HEK293 (cell line): ENCODE data around the gene SUPT3H.

Experiments used
- SCRT1 ChIP-seq: fragments of 450-650 bp; formaldehyde crosslinking; IDR thresholded peaks from 2 replicates; pipeline ENCODE4 v1.5.1; 2016; ENCODE audit warnings: missing biosample characterization, missing genetic modification characterization, borderline replicate concordance
- ZFHX2 ChIP-seq: fragments of 450-650 bp; formaldehyde crosslinking; conservative IDR thresholded peaks from 2 replicates; pipeline ENCODE4 v1.5.1; 2016; ENCODE audit warnings: missing biosample characterization, missing genetic modification characterization
- ZNF114 ChIP-seq: fragments of 450-650 bp; formaldehyde crosslinking; IDR thresholded peaks from 2 replicates; pipeline ENCODE4 v1.5.0; 2017; ENCODE audit warnings: missing biosample characterization, missing genetic modification characterization
- ZNF155 ChIP-seq: fragments of 450-650 bp; formaldehyde crosslinking; IDR thresholded peaks from 2 replicates; pipeline ENCODE4 v1.5.1; 2016; ENCODE audit warnings: missing biosample characterization, missing genetic modification characterization
- ZNF248 ChIP-seq: fragments of 450-650 bp; formaldehyde crosslinking; IDR thresholded peaks from 2 replicates; pipeline ENCODE4 v1.5.1; 2017; ENCODE audit warnings: missing biosample characterization, missing genetic modification characterization
- ZNF302 ChIP-seq: fragments of 450-650 bp; formaldehyde crosslinking; IDR thresholded peaks from 2 replicates; pipeline ENCODE4 v1.5.1; 2016; ENCODE audit warnings: missing biosample characterization, missing genetic modification characterization, low read depth
- ZNF391 ChIP-seq: fragments of 450-650 bp; formaldehyde crosslinking; IDR thresholded peaks from 2 replicates; pipeline ENCODE4 v1.5.1; 2016; ENCODE audit warnings: low read depth, missing biosample characterization, missing genetic modification characterization, borderline replicate concordance
- ZNF660 ChIP-seq: fragments of 450-650 bp; IDR thresholded peaks from 2 replicates; pipeline ENCODE4 v1.5.1; 2018; ENCODE audit warnings: missing biosample characterization, mild to moderate bottlenecking, missing genetic modification characterization
- ZNF830 ChIP-seq: fragments of 450-650 bp; IDR thresholded peaks from 2 replicates; pipeline ENCODE4 v1.5.0; 2018; ENCODE audit warnings: missing biosample characterization, missing genetic modification characterization, low read depth, mild to moderate bottlenecking, moderate library complexity
- TF ChIP-seq, protein P1 (sequence below): fragments of 450-650 bp; formaldehyde crosslinking; IDR thresholded peaks from 2 replicates; pipeline ENCODE4 v1.5.1; 2016; ENCODE audit warnings: missing biosample characterization, missing genetic modification characterization
- TF ChIP-seq, protein P2 (sequence below): fragments of 450-650 bp; formaldehyde crosslinking; IDR thresholded peaks from 2 replicates; pipeline ENCODE4 v1.5.1; 2016; ENCODE audit warnings: missing biosample characterization, missing genetic modification characterization
- TF ChIP-seq, protein P3 (sequence below): fragments of 450-650 bp; formaldehyde crosslinking; IDR thresholded peaks from 2 replicates; pipeline ENCODE4 v1.5.1; 2016; ENCODE audit warnings: missing biosample characterization, missing genetic modification characterization
- TF ChIP-seq, protein P4 (sequence below): fragments of 450-650 bp; formaldehyde crosslinking; IDR thresholded peaks from 2 replicates; pipeline ENCODE4 v1.5.1; 2016; ENCODE audit warnings: missing biosample characterization, missing genetic modification characterization
- TF ChIP-seq, protein P5 (sequence below): fragments of 450-650 bp; formaldehyde crosslinking; IDR thresholded peaks from 2 replicates; pipeline ENCODE4 v1.5.1; 2016; ENCODE audit warnings: missing biosample characterization, missing genetic modification characterization
- TF ChIP-seq, protein P6 (sequence below): fragments of 450-650 bp; formaldehyde crosslinking; IDR thresholded peaks from 2 replicates; pipeline ENCODE4 v1.5.1; 2016; ENCODE audit warnings: missing biosample characterization, missing genetic modification characterization
- TF ChIP-seq, protein P7 (sequence below): fragments of 450-650 bp; IDR thresholded peaks from 2 replicates; pipeline ENCODE4 v1.5.1; 2018; ENCODE audit warnings: missing biosample characterization, missing genetic modification characterization
- TF ChIP-seq, protein P8 (sequence below): fragments of 450-650 bp; formaldehyde crosslinking; IDR thresholded peaks from 2 replicates; pipeline ENCODE4; 2016; ENCODE audit warnings: missing biosample characterization, missing genetic modification characterization
- TF ChIP-seq, protein P9 (sequence below): fragments of 450-650 bp; formaldehyde crosslinking; IDR thresholded peaks from 2 replicates; pipeline ENCODE4 v1.5.1; 2017; ENCODE audit warnings: missing biosample characterization, missing genetic modification characterization
- TF ChIP-seq, protein P10 (sequence below): fragments of 450-650 bp; formaldehyde crosslinking; IDR thresholded peaks from 2 replicates; pipeline ENCODE4 v1.5.1; 2017; ENCODE audit warnings: missing biosample characterization, missing genetic modification characterization
- TF ChIP-seq, protein P11 (sequence below): fragments of 450-650 bp; formaldehyde crosslinking; IDR thresholded peaks from 2 replicates; pipeline ENCODE4 v1.5.1; 2016; ENCODE audit warnings: missing biosample characterization, missing genetic modification characterization

SUPT3H gene

DNA sequence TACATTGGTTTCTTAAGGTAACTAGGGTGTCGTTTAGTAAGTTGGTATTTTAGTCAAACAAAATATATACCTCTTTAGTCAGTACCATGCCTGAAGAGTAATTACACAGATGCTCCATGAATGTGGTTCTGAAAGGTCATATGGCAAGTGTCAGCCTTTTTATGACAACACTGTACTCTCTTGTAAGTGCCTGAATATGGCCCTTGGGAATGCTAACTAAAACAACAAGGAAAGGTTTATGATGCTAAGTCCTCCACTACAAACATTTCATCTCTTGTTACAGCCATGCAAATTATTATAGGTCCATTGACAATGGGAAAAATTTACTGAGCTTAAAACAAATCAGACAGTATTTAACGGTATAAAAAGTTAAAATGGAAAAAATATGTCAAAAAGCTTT lies 39.0 kb upstream of the SUPT3H start (continued):
- TF ChIP-seq, protein P1, sequence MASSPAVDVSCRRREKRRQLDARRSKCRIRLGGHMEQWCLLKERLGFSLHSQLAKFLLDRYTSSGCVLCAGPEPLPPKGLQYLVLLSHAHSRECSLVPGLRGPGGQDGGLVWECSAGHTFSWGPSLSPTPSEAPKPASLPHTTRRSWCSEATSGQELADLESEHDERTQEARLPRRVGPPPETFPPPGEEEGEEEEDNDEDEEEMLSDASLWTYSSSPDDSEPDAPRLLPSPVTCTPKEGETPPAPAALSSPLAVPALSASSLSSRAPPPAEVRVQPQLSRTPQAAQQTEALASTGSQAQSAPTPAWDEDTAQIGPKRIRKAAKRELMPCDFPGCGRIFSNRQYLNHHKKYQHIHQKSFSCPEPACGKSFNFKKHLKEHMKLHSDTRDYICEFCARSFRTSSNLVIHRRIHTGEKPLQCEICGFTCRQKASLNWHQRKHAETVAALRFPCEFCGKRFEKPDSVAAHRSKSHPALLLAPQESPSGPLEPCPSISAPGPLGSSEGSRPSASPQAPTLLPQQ: no peak
- TF ChIP-seq ZNF660 (no peak), ZNF248 (no peak), ZNF155 (tag by site-specific recombination) (no peak), ZNF830 (tag by site-specific recombination) (no peak), ZNF302 (tag by site-specific recombination) (no peak), SCRT1 (tag by site-specific recombination) (no peak), ZNF114 (no peak), ZFHX2 (no peak), ZNF391 (tag by site-specific recombination) (peak; percentile 90; the same call in 1 of the 2 replicates)
- TF ChIP-seq, protein P2, sequence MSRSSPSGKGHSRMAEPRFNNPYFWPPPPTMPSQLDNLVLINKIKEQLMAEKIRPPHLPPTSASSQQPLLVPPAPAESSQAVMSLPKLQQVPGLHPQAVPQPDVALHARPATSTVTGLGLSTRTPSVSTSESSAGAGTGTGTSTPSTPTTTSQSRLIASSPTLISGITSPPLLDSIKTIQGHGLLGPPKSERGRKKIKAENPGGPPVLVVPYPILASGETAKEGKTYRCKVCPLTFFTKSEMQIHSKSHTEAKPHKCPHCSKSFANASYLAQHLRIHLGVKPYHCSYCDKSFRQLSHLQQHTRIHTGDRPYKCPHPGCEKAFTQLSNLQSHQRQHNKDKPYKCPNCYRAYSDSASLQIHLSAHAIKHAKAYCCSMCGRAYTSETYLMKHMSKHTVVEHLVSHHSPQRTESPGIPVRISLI: no peak
- TF ChIP-seq, protein P3, sequence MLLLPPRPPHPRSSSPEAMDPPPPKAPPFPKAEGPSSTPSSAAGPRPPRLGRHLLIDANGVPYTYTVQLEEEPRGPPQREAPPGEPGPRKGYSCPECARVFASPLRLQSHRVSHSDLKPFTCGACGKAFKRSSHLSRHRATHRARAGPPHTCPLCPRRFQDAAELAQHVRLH: peak; percentile 89
- TF ChIP-seq, protein P4, sequence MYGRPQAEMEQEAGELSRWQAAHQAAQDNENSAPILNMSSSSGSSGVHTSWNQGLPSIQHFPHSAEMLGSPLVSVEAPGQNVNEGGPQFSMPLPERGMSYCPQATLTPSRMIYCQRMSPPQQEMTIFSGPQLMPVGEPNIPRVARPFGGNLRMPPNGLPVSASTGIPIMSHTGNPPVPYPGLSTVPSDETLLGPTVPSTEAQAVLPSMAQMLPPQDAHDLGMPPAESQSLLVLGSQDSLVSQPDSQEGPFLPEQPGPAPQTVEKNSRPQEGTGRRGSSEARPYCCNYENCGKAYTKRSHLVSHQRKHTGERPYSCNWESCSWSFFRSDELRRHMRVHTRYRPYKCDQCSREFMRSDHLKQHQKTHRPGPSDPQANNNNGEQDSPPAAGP (tag by site-specific recombination): no peak
- TF ChIP-seq, protein P5, sequence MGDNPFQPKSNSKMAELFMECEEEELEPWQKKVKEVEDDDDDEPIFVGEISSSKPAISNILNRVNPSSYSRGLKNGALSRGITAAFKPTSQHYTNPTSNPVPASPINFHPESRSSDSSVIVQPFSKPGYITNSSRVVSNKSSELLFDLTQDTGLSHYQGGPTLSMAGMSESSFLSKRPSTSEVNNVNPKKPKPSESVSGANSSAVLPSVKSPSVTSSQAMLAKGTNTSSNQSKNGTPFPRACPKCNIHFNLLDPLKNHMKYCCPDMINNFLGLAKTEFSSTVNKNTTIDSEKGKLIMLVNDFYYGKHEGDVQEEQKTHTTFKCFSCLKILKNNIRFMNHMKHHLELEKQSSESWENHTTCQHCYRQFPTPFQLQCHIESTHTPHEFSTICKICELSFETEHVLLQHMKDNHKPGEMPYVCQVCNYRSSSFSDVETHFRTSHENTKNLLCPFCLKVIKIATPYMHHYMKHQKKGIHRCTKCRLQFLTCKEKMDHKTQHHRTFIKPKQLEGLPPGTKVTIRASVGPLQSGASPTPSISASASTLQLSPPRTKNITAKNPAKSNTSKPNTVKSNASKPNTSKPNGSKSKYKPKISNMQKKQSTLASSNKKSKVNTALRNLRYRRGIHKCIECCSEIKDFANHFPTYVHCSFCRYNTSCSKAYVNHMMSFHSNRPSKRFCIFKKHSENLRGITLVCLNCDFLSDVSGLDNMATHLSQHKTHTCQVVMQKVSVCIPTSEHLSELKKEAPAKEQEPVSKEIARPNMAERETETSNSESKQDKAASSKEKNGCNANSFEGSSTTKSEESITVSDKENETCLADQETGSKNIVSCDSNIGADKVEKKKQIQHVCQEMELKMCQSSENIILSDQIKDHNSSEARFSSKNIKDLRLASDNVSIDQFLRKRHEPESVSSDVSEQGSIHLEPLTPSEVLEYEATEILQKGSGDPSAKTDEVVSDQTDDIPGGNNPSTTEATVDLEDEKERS (tag by site-specific recombination): no peak
- TF ChIP-seq, protein P6, sequence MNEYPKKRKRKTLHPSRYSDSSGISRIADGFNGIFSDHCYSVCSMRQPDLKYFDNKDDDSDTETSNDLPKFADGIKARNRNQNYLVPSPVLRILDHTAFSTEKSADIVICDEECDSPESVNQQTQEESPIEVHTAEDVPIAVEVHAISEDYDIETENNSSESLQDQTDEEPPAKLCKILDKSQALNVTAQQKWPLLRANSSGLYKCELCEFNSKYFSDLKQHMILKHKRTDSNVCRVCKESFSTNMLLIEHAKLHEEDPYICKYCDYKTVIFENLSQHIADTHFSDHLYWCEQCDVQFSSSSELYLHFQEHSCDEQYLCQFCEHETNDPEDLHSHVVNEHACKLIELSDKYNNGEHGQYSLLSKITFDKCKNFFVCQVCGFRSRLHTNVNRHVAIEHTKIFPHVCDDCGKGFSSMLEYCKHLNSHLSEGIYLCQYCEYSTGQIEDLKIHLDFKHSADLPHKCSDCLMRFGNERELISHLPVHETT (tag by site-specific recombination): peak; percentile 83; the same call in 1 of the 2 replicates
- TF ChIP-seq, protein P7, sequence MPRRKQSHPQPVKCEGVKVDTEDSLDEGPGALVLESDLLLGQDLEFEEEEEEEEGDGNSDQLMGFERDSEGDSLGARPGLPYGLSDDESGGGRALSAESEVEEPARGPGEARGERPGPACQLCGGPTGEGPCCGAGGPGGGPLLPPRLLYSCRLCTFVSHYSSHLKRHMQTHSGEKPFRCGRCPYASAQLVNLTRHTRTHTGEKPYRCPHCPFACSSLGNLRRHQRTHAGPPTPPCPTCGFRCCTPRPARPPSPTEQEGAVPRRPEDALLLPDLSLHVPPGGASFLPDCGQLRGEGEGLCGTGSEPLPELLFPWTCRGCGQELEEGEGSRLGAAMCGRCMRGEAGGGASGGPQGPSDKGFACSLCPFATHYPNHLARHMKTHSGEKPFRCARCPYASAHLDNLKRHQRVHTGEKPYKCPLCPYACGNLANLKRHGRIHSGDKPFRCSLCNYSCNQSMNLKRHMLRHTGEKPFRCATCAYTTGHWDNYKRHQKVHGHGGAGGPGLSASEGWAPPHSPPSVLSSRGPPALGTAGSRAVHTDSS (tag by site-specific recombination): peak; percentile 51; the same call in 1 of the 2 replicates
- TF ChIP-seq, protein P8, sequence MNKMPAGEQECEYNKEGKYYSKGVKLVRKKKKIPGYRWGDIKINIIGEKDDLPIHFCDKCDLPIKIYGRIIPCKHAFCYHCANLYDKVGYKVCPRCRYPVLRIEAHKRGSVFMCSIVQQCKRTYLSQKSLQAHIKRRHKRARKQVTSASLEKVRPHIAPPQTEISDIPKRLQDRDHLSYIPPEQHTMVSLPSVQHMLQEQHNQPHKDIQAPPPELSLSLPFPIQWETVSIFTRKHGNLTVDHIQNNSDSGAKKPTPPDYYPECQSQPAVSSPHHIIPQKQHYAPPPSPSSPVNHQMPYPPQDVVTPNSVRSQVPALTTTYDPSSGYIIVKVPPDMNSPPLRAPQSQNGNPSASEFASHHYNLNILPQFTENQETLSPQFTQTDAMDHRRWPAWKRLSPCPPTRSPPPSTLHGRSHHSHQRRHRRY (tag by site-specific recombination): no peak
- TF ChIP-seq, protein P9, sequence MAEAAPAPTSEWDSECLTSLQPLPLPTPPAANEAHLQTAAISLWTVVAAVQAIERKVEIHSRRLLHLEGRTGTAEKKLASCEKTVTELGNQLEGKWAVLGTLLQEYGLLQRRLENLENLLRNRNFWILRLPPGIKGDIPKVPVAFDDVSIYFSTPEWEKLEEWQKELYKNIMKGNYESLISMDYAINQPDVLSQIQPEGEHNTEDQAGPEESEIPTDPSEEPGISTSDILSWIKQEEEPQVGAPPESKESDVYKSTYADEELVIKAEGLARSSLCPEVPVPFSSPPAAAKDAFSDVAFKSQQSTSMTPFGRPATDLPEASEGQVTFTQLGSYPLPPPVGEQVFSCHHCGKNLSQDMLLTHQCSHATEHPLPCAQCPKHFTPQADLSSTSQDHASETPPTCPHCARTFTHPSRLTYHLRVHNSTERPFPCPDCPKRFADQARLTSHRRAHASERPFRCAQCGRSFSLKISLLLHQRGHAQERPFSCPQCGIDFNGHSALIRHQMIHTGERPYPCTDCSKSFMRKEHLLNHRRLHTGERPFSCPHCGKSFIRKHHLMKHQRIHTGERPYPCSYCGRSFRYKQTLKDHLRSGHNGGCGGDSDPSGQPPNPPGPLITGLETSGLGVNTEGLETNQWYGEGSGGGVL (tag by site-specific recombination): no peak
- TF ChIP-seq, protein P10, sequence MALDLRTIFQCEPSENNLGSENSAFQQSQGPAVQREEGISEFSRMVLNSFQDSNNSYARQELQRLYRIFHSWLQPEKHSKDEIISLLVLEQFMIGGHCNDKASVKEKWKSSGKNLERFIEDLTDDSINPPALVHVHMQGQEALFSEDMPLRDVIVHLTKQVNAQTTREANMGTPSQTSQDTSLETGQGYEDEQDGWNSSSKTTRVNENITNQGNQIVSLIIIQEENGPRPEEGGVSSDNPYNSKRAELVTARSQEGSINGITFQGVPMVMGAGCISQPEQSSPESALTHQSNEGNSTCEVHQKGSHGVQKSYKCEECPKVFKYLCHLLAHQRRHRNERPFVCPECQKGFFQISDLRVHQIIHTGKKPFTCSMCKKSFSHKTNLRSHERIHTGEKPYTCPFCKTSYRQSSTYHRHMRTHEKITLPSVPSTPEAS (tag by site-specific recombination): no peak
- TF ChIP-seq, protein P11, sequence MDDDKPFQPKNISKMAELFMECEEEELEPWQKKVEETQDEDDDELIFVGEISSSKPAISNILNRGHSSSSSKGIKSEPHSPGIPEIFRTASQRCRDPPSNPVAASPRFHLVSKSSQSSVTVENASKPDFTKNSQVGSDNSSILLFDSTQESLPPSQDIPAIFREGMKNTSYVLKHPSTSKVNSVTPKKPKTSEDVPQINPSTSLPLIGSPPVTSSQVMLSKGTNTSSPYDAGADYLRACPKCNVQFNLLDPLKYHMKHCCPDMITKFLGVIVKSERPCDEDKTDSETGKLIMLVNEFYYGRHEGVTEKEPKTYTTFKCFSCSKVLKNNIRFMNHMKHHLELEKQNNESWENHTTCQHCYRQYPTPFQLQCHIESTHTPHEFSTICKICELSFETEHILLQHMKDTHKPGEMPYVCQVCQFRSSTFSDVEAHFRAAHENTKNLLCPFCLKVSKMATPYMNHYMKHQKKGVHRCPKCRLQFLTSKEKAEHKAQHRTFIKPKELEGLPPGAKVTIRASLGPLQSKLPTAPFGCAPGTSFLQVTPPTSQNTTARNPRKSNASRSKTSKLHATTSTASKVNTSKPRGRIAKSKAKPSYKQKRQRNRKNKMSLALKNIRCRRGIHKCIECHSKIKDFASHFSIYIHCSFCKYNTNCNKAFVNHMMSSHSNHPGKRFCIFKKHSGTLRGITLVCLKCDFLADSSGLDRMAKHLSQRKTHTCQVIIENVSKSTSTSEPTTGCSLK (tag by site-specific recombination): no peak
